ENCODE results near the gene BOC. TPM values are rescaled to one million over a fixed set of nuclear protein-coding genes. Genes with fewer than 3 reads are reported as not detected.

BOC gene
- total and polyA plus RNA-seq, 2 of the 4 experiments (the other 2 are of a cell fraction) = 6.8 to 15.2 TPM

DNA sequence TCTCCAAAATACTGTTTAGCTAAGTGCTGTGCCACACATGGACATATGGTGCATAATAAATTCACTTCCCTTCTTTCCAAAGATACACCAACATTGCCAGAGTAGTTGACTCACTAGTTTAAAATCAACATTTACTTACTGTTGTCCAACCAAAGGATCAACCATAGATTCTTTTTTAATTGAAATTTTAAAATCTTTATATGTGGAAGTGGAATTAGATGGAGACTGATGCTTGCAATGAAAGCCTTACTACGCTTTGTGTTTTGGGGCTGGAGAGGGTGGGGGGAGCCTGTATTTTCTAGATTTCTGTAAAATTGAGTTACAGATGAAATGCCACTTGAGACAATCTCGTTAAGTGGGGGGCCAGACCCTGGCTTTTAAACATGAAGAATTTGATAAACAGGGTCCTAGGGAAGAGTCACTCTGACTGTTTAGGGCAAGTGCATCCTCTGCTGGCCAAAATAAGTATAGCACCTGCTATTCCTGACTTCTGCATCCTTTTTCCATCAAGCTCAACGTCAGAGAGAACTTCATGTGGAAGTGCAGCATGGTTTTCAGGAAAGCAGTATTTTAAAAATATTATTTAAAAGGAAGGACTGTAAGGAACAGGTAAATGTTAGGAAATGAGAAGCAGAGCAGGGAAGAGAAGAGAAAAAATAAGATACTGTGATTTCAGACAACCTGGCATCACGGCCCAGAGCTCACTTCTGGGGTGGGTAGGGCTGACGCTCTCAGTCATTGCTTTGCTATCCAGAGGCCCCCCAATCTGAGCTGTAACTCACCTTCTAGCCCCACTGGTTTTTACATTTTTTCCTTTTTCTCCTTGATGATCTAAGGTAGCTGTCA lies 76.7 kb downstream of the BOC start (continued):
- TF ChIP-seq, protein P1, sequence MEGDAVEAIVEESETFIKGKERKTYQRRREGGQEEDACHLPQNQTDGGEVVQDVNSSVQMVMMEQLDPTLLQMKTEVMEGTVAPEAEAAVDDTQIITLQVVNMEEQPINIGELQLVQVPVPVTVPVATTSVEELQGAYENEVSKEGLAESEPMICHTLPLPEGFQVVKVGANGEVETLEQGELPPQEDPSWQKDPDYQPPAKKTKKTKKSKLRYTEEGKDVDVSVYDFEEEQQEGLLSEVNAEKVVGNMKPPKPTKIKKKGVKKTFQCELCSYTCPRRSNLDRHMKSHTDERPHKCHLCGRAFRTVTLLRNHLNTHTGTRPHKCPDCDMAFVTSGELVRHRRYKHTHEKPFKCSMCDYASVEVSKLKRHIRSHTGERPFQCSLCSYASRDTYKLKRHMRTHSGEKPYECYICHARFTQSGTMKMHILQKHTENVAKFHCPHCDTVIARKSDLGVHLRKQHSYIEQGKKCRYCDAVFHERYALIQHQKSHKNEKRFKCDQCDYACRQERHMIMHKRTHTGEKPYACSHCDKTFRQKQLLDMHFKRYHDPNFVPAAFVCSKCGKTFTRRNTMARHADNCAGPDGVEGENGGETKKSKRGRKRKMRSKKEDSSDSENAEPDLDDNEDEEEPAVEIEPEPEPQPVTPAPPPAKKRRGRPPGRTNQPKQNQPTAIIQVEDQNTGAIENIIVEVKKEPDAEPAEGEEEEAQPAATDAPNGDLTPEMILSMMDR (conservative IDR thresholded peaks at IDR 0.05; ENCODE audit: low read depth, low read length) = peak; percentile 99

DNA sequence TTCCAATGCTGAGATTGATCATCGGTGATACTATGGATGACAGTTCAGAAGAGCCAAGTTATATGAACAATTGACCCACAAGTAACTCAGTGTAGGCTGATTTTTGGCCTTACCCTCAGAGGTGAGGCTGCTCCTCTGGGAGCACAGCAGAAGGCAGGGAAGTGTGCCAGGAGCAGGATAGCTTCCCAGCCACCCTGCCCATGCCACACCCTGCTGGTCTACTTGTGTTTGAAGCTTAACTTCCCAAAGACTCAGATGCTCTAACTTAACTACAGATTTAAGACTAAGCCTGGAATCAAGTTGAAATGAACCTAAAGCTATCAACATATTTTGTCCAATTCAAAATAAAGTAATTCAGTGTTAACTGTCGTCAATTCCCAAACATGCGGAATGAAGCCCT lies 77.5 kb downstream of the BOC start:
- no peak overlapping the region for H2BK5ac ChIP-seq (ENCODE audit: low read depth, low read length, poor library complexity, severe bottlenecking)
- H2BK15ac ChIP-seq (ENCODE audit: low read depth, low read length) = no peak overlapping the region
- H2AK5ac ChIP-seq (ENCODE audit: low read depth, low read length) = no peak overlapping the region; the same call in 1 of the 2 replicates
- no peak overlapping the region for H4K5ac ChIP-seq (ENCODE audit: low read depth, low read length)
- no peak overlapping the region for H3K9ac ChIP-seq (ENCODE audit: low read depth, low read length)
- no peak overlapping the region for H3K14ac ChIP-seq (replicated peaks; ENCODE audit: low read depth, low read length)
- H3K36me3 ChIP-seq (ENCODE audit: control insufficient read depth, insufficient read depth, low read length) = peaks cover 16% of the 10 kb centered on the region
- POLR2A ChIA-PET (ENCODE audit: unreplicated experiment) = no interaction called here
- 0 out of 2 replicates have a peak overlapping the region, but pooled peaks have one; percentile 24 for H2BK20ac ChIP-seq (ENCODE audit: low read depth, low read length)
- no peak overlapping the region for H3K23ac ChIP-seq (ENCODE audit: low read depth, low read length)
- no peak overlapping the region for H3K4me2 ChIP-seq (ENCODE audit: low read depth, low read length)
- no peak overlapping the region for H3K27ac ChIP-seq (ENCODE audit: insufficient read depth, low read length)
- no peak overlapping the region for H4K8ac ChIP-seq (ENCODE audit: low read depth in 2 of 2, low read length in 2 of 2)
- H2BK120ac ChIP-seq (ENCODE audit: low read depth, low read length) = no peak overlapping the region
- dilution Hi-C loops (cut with HindIII; ENCODE audit: low sequenced_read_pairs, unreplicated experiment) (no loop called here), in situ Hi-C loops (cut with MboI; ENCODE audit: low sequenced_read_pairs) (loop anchor here (5.0 to 25.0 kb wide), 2 partner anchors 232 to 652 kb away; partner anchors contain the start of gene CCDC80), intact Hi-C loops (cut with micrococcal nuclease) (loop anchor here (1.0 to 5.0 kb wide), 5 partner anchors 77 to 707 kb away; partner anchors contain the start of gene CCDC80)
- H3K4me1 ChIP-seq (ENCODE audit: control insufficient read depth, insufficient read depth, low read length) = peaks cover 14% of the 10 kb centered on the region
- H3K9me1 ChIP-seq (ENCODE audit: insufficient read depth, low read length) = peaks cover 14% of the 10 kb centered on the region
- H3K18ac ChIP-seq (ENCODE audit: low read depth, low read length) = no peak overlapping the region
- H3K4me3 ChIP-seq (ENCODE audit: insufficient read depth, low read depth, low read length) = no peak overlapping the region
- H2AFZ ChIP-seq (replicated peaks; ENCODE audit: low read length, poor library complexity) = no peak overlapping the region
- CTCF ChIA-PET = interaction anchor here (0.9 to 1.9 kb wide), 8 partner anchors 19 to 281 kb away, joined by 3 to 15 read pairs (median 4); no protein-coding TSS in a partner anchor
- no peak overlapping the region for H2AK9ac ChIP-seq (replicated peaks; ENCODE audit: low read depth, low read length, poor library complexity)
- BruUV-seq (replicated peaks) = no TSS peak
- no CpG with 5 or more reads among the region's 3 CpGs for WGBS, 2 experiments (ENCODE audit: extremely low coverage in 2 of 2, insufficient read length in 1 of 2)
- DNase-seq (no peak), ATAC-seq (ENCODE audit: low read depth) (no peak)
- peaks cover 3% of the 10 kb centered on the region; the same call in 1 of the 2 replicates for H4K20me1 ChIP-seq (ENCODE audit: insufficient read depth, low read length)
- H3K9me3 ChIP-seq (ENCODE audit: control insufficient read depth, insufficient read depth, low read length) = no peaks in the 10 kb centered on the region
- no peaks in the 10 kb centered on the region for H3K79me1 ChIP-seq (ENCODE audit: low read depth in 1 of 2, low read length in 2 of 2)
- H3K56ac ChIP-seq (ENCODE audit: extremely low read depth, insufficient read depth, low read length) = no peak overlapping the region
- no peak overlapping the region for H4K91ac ChIP-seq (ENCODE audit: insufficient read depth, low read depth, low read length)
- H3K27me3 ChIP-seq (ENCODE audit: control insufficient read depth, insufficient read depth, low read length) = peaks cover 17% of the 10 kb centered on the region
- no peak overlapping the region; the same call in 1 of the 2 replicates for H3K4ac ChIP-seq (ENCODE audit: low read depth, low read length)
- TF ChIP-seq CHD1 (IDR thresholded peaks at IDR 0.05; ENCODE audit: low read depth, low read length) (no peak), FOS (IDR thresholded peaks at IDR 0.05; ENCODE audit: low read depth, low read length) (no peak), MAFK (IDR thresholded peaks at IDR 0.05; ENCODE audit: low read depth, low read length) (no peak), BHLHE40 (IDR thresholded peaks at IDR 0.05; ENCODE audit: low read depth, low read length) (no peak), RAD21 (IDR thresholded peaks at IDR 0.05; ENCODE audit: low read length) (no peak), MAZ (IDR thresholded peaks at IDR 0.05; ENCODE audit: borderline replicate concordance, low read depth, low read length) (no peak), SMC3 (IDR thresholded peaks at IDR 0.05; ENCODE audit: low read depth, low read length) (no peak), NFE2L2 (IDR thresholded peaks at IDR 0.05; ENCODE audit: low read depth, low read length) (no peak)
- TF ChIP-seq, protein P2, sequence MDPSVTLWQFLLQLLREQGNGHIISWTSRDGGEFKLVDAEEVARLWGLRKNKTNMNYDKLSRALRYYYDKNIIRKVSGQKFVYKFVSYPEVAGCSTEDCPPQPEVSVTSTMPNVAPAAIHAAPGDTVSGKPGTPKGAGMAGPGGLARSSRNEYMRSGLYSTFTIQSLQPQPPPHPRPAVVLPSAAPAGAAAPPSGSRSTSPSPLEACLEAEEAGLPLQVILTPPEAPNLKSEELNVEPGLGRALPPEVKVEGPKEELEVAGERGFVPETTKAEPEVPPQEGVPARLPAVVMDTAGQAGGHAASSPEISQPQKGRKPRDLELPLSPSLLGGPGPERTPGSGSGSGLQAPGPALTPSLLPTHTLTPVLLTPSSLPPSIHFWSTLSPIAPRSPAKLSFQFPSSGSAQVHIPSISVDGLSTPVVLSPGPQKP (IDR thresholded peaks at IDR 0.05; ENCODE audit: borderline replicate concordance, low read depth, low read length) = no peak
- TF ChIP-seq, protein P3, sequence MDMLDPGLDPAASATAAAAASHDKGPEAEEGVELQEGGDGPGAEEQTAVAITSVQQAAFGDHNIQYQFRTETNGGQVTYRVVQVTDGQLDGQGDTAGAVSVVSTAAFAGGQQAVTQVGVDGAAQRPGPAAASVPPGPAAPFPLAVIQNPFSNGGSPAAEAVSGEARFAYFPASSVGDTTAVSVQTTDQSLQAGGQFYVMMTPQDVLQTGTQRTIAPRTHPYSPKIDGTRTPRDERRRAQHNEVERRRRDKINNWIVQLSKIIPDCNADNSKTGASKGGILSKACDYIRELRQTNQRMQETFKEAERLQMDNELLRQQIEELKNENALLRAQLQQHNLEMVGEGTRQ (IDR thresholded peaks at IDR 0.05; ENCODE audit: low read depth, low read length) = no peak
